Neural cell (in vitro differentiated cells): ENCODE measurements around the gene DGCR8. TPM values are rescaled to one million over a fixed set of nuclear protein-coding genes. Genes with fewer than 3 reads are reported as not detected.
A peak's percentile ranks its signal among the peaks of the same experiment; 100 is the strongest.

Experiments used
- H2AFZ ChIP-seq: fragments of 200-600, 300-800 bp; sonication (generic), shearing (Covaris generic); 2 replicates; pipeline ENCODE4 v1.6.0; 2014; ENCODE audit warnings: low read depth, mild to moderate bottlenecking, antibody characterized with exemption, low read length, moderate library complexity
- H3F3A ChIP-seq: fragments of 200-600 bp; shearing (Covaris generic); 2 replicates; pipeline ENCODE4 v1.6.1; 2016; ENCODE audit warnings: mild to moderate bottlenecking, moderate library complexity, mixed read lengths, antibody characterized with exemption, low read length; ENCODE audit not compliant: insufficient read depth, poor library complexity, severe bottlenecking
- H3K27ac ChIP-seq: fragments of 200-600, 300-800 bp; sonication (generic), shearing (Covaris generic); 2 replicates; pipeline ENCODE4 v1.5.1; 2014; ENCODE audit warnings: mild to moderate bottlenecking, low read length, moderate library complexity
- H3K27me3 ChIP-seq: fragments of 300-800, 200-600 bp; sonication (generic), shearing (Covaris generic); 2 replicates; pipeline ENCODE4 v1.6.0; 2014; ENCODE audit warnings: mild to moderate bottlenecking, low read depth, low read length, moderate library complexity; ENCODE audit not compliant: insufficient read depth
- H3K36me3 ChIP-seq: fragments of 300-800, 200-600 bp; sonication (generic), shearing (Covaris generic); 2 replicates; pipeline ENCODE4 v1.5.1; 2014; ENCODE audit warnings: mild to moderate bottlenecking, antibody characterized with exemption, low read length, moderate library complexity; ENCODE audit not compliant: insufficient read depth
- H3K4me2 ChIP-seq: fragments of 300-800, 200-600 bp; sonication (generic), shearing (Covaris generic); 2 replicates; pipeline ENCODE4 v1.6.0; 2014; ENCODE audit warnings: mild to moderate bottlenecking, low read length
- H3K4me3 ChIP-seq: fragments of 300-800, 200-600 bp; sonication (generic), shearing (Covaris generic); 2 replicates; pipeline ENCODE4 v1.5.1; 2014; ENCODE audit warnings: mild to moderate bottlenecking, low read length, moderate library complexity
- H3K79me2 ChIP-seq: fragments of 200-600 bp; shearing (Covaris generic); replicated peaks from 2 replicates; pipeline ENCODE4 v1.6.0; 2014; ENCODE audit warnings: mild to moderate bottlenecking, low read length, moderate library complexity; ENCODE audit not compliant: insufficient read depth
- H3K9ac ChIP-seq: fragments of 300-800, 200-600 bp; sonication (generic), shearing (Covaris generic); 2 replicates; pipeline ENCODE4 v1.6.1; 2016; ENCODE audit warnings: mild to moderate bottlenecking, low read length, mixed read lengths
- H3K9me2 ChIP-seq: fragments of 200-600 bp; shearing (Covaris generic); 2 replicates; pipeline ENCODE4 v1.6.1; 2016; ENCODE audit warnings: mild to moderate bottlenecking, low read length, mixed read lengths; ENCODE audit not compliant: insufficient read depth
- H3K9me3 ChIP-seq: fragments of 200-600, 300-800 bp; sonication (generic), shearing (Covaris generic); 2 replicates; pipeline ENCODE4 v1.6.1; 2016; ENCODE audit warnings: mild to moderate bottlenecking, mixed run types, low read length, moderate library complexity, mixed read lengths
- H4K20me1 ChIP-seq: fragments of 200-600 bp; shearing (Covaris generic); 2 replicates; pipeline ENCODE4 v1.6.1; 2016; ENCODE audit warnings: mild to moderate bottlenecking, mixed run types; ENCODE audit not compliant: insufficient read depth
- EP300 ChIP-seq: fragments of 450-650 bp; conservative IDR thresholded peaks from 2 replicates; pipeline ENCODE4 v1.6.1; 2014; ENCODE audit warnings: antibody characterized with exemption, mild to moderate bottlenecking, moderate library complexity; ENCODE audit not compliant: poor library complexity, severe bottlenecking
- EZH2 ChIP-seq: fragments of 200-600, 300-800 bp; shearing (Covaris generic), sonication (generic); IDR thresholded peaks from 2 replicates; pipeline ENCODE4 v1.6.1; 2014; ENCODE audit warnings: antibody characterized with exemption, low read length, borderline replicate concordance, mild to moderate bottlenecking; ENCODE audit not compliant: insufficient read depth, poor library complexity, severe bottlenecking
- MXI1 ChIP-seq: fragments of 450-650 bp; conservative IDR thresholded peaks from 2 replicates; pipeline ENCODE4 v1.6.1; 2014; ENCODE audit warnings: antibody characterized with exemption, mild to moderate bottlenecking; ENCODE audit not compliant: poor library complexity, severe bottlenecking
- POLR2AphosphoS5 ChIP-seq: IDR thresholded peaks from 2 replicates; pipeline ENCODE4 v1.6.1; 2012
- RAD21 ChIP-seq: fragments of 450-650 bp; conservative IDR thresholded peaks from 2 replicates; pipeline ENCODE4 v1.6.1; 2014; ENCODE audit warnings: antibody characterized with exemption, mild to moderate bottlenecking, moderate library complexity
- SMC3 ChIP-seq: fragments of 450-650 bp; conservative IDR thresholded peaks from 2 replicates; pipeline ENCODE4 v1.6.1; 2014; ENCODE audit warnings: antibody characterized with exemption, mild to moderate bottlenecking, moderate library complexity; ENCODE audit not compliant: poor library complexity
- TAF1 ChIP-seq: IDR thresholded peaks from 2 replicates; pipeline ENCODE4 v1.6.1; 2012; ENCODE audit warnings: low read depth
- polyA plus RNA-seq: library from polyadenylated mRNA; depleted of rRNA; stranded (reverse); fragments of >200 nt; gene quantifications from 2 replicates; pipeline ENCODE4 v1.2.3, GENCODE V29; 2014
- TF ChIP-seq, protein P1 (sequence below): fragments of 450-650 bp; IDR thresholded peaks from 2 replicates; pipeline ENCODE4 v1.5.1; 2014; ENCODE audit warnings: antibody characterized with exemption, mild to moderate bottlenecking, moderate library complexity; ENCODE audit not compliant: poor library complexity, severe bottlenecking
- TF ChIP-seq, protein P2 (sequence below): IDR thresholded peaks from 2 replicates; pipeline ENCODE4 v1.6.1; 2012; ENCODE audit warnings: borderline replicate concordance

Gene DGCR8
- polyA plus RNA-seq, 1 donor from 2014 or later = 48.9 TPM

DNA sequence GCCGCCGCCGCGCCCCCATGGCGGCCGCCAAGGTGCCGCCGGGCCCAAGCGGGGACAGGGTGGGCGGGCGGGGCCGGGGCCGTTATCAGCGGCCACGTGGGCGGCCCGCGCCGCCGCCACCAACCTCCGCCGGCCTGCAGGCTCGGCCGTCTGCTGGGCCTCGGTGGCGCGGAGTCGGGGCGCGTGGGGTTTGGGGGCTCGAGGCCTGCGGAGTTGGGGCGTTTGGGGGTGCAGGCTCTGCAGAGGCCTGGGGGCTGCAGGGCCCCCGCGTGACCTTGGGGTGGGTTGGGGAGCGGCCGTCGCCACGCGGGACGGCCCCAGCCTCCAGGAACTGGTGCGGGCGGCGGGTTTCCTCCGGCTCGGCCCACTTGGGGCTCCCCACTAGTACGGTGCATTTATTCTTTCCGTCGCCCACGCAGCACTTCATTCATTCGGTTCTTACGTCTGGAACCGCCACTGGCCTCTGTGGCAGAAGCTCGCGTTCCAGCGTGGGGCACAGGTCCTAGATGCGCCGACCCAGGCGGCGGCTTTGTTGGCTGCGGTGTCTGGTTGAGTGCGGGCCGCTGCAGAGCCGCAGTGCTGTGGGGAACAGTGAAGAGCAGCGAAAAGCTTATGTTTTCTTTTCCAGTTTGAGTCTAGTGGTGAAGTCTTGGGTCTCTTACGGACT is 37.7 kb downstream of the DGCR8 start:
- Histone ChIP-seq H3K36me3 (no peaks in the 10 kb centered on the region), H3K9ac (peak overlapping the region; percentile 93), H2AFZ (no peak overlapping the region), H3F3A (no peaks in the 10 kb centered on the region), H3K79me2 (peaks cover 42% of the 10 kb centered on the region), H3K9me3 (no peaks in the 10 kb centered on the region), H3K27ac (peak overlapping the region; percentile 49), H3K9me2 (no peaks in the 10 kb centered on the region), H3K27me3 (no peaks in the 10 kb centered on the region), H3K4me2 (peak overlapping the region; percentile 74), H4K20me1 (no peaks in the 10 kb centered on the region), H3K4me3 (peak overlapping the region; percentile 98)
- TF ChIP-seq POLR2AphosphoS5 (no peak), RAD21 (no peak), EP300 (no peak), EZH2 (no peak), SMC3 (no peak), MXI1 (no peak), TAF1 (no peak)
- TF ChIP-seq, protein P1, sequence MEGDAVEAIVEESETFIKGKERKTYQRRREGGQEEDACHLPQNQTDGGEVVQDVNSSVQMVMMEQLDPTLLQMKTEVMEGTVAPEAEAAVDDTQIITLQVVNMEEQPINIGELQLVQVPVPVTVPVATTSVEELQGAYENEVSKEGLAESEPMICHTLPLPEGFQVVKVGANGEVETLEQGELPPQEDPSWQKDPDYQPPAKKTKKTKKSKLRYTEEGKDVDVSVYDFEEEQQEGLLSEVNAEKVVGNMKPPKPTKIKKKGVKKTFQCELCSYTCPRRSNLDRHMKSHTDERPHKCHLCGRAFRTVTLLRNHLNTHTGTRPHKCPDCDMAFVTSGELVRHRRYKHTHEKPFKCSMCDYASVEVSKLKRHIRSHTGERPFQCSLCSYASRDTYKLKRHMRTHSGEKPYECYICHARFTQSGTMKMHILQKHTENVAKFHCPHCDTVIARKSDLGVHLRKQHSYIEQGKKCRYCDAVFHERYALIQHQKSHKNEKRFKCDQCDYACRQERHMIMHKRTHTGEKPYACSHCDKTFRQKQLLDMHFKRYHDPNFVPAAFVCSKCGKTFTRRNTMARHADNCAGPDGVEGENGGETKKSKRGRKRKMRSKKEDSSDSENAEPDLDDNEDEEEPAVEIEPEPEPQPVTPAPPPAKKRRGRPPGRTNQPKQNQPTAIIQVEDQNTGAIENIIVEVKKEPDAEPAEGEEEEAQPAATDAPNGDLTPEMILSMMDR = no peak
- TF ChIP-seq, protein P2, sequence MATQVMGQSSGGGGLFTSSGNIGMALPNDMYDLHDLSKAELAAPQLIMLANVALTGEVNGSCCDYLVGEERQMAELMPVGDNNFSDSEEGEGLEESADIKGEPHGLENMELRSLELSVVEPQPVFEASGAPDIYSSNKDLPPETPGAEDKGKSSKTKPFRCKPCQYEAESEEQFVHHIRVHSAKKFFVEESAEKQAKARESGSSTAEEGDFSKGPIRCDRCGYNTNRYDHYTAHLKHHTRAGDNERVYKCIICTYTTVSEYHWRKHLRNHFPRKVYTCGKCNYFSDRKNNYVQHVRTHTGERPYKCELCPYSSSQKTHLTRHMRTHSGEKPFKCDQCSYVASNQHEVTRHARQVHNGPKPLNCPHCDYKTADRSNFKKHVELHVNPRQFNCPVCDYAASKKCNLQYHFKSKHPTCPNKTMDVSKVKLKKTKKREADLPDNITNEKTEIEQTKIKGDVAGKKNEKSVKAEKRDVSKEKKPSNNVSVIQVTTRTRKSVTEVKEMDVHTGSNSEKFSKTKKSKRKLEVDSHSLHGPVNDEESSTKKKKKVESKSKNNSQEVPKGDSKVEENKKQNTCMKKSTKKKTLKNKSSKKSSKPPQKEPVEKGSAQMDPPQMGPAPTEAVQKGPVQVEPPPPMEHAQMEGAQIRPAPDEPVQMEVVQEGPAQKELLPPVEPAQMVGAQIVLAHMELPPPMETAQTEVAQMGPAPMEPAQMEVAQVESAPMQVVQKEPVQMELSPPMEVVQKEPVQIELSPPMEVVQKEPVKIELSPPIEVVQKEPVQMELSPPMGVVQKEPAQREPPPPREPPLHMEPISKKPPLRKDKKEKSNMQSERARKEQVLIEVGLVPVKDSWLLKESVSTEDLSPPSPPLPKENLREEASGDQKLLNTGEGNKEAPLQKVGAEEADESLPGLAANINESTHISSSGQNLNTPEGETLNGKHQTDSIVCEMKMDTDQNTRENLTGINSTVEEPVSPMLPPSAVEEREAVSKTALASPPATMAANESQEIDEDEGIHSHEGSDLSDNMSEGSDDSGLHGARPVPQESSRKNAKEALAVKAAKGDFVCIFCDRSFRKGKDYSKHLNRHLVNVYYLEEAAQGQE = no peak

DNA sequence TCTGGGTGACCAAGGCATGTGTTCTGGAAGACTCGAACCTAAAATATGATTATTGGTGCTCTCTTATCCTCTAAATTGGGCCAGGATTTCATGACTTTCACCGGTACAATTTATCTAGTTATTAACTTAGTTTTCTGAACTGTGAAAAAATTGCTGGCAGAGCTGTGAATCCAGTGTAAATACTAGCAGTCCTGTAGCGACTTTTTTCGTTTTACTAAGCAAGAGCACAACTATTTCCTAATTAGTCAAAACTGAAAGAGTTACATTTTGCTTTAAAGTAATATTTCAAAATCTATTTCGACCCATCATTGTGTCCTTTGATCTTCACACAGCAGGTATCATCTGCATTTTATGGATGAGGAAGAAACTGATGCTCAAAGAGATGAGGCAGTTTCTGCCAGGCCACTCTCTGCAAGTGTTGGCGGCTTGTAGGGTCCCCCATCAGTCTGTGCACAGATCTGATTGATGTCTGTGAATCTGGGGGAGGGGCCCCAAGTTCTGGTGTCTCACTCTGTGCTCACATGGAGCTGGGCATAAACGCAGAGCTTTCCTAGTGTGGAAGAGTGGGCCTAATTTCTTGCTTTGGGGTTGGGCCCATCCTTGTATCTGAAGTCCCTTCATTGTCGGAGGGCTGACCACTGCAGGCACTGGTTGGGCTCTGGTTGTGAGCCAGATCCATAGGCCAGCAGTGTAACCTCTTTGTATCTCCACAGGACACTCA is 38.4 kb downstream of the DGCR8 start:
- Histone ChIP-seq H3K27ac (peak overlapping the region; percentile 49), H3K79me2 (peaks cover 42% of the 10 kb centered on the region), H3K27me3 (no peaks in the 10 kb centered on the region), H4K20me1 (no peaks in the 10 kb centered on the region), H3F3A (no peaks in the 10 kb centered on the region), H3K9ac (peak overlapping the region; percentile 93), H3K4me2 (peak overlapping the region; percentile 74), H2AFZ (no peak overlapping the region), H3K9me3 (no peaks in the 10 kb centered on the region), H3K36me3 (no peaks in the 10 kb centered on the region), H3K4me3 (peak overlapping the region; percentile 98), H3K9me2 (no peaks in the 10 kb centered on the region)
- TF ChIP-seq EP300 = no peak
- no peak for TF ChIP-seq TAF1
- TF ChIP-seq SMC3 = no peak
- TF ChIP-seq MXI1 = no peak
- no peak for TF ChIP-seq RAD21
- TF ChIP-seq, protein P1 = no peak
- TF ChIP-seq, protein P2 = no peak
- TF ChIP-seq POLR2AphosphoS5 = no peak
- TF ChIP-seq EZH2 = no peak
